ENCODE results near the gene CRELD2.

DNA sequence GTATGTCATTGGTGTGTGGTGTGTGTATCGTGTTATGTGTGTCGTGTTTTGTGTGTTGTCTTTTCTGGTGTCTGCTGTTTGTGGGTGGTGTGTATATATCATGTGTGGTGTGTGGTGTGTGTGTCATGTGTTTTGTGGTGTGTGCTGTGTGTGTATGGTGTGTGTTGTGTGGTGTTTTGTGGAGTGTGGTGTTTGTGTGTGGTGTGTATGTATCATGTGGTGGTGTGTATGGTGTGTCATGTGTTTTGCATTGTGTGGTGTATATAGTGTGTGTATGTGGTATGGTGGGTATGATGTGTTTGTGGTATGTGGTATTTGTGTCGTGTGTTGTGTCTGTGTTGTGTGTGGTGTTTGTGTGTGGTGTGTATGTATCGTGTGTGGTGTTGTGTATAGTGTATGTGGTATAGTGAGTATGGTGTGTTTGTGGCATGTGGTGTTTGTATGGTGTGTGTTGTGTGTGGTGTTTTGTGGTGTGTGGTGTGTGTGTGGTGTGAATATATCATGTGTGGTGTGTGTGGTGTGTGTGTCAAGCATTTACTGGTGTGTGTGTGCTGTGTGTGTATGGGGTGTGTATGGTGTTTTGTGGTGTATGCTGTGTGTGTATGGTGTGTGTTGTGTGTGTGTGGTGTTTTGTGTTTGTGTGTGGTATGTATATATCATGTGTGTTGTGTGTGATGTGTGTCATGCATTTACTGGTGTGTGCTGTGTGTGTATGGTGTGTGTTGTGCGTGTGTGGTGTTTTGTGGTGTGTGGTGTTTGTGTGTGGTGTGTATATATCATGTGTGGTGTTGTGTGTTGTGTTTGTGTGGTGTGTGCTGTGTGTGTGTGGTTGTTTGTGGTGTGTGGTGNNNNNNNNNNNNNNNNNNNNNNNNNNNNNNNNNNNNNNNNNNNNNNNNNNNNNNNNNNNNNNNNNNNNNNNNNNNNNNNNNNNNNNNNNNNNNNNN is 54.9 kb downstream of the CRELD2 start:
- TF ChIP-seq CTCF (IDR thresholded peaks at IDR 0.05) (no peak), POLR2A (IDR thresholded peaks at IDR 0.05) (no peak), POLR2AphosphoS5 (IDR thresholded peaks at IDR 0.05) (no peak)

Data from prostate gland (tissue), 2 donors.